GM13976 (cell line): ENCODE results near the gene ILF2.

ENCODE experiments used
- DNase-seq: peaks from one replicate; pipeline ENCODE4 v3.0.0; 2012; ENCODE audit warnings: low spot score
- CTCF ChIP-seq: IDR thresholded peaks from 2 replicates; pipeline ENCODE4 v1.5.1; 2012; ENCODE audit warnings: borderline replicate concordance, mild to moderate bottlenecking; ENCODE audit not compliant: insufficient read depth; ENCODE audit errors: extremely low read depth, missing control alignments, control extremely low read depth
- in situ Hi-C: fragments of 300-500 bp; cut with MboI; formaldehyde crosslinking; loops from one replicate; pipeline ENCODE4 v1.12.0; 2022; ENCODE audit warnings: low sequenced_read_pairs, mixed read lengths, inconsistent platforms; ENCODE audit not compliant: unreplicated experiment

The ILF2 gene

DNA sequence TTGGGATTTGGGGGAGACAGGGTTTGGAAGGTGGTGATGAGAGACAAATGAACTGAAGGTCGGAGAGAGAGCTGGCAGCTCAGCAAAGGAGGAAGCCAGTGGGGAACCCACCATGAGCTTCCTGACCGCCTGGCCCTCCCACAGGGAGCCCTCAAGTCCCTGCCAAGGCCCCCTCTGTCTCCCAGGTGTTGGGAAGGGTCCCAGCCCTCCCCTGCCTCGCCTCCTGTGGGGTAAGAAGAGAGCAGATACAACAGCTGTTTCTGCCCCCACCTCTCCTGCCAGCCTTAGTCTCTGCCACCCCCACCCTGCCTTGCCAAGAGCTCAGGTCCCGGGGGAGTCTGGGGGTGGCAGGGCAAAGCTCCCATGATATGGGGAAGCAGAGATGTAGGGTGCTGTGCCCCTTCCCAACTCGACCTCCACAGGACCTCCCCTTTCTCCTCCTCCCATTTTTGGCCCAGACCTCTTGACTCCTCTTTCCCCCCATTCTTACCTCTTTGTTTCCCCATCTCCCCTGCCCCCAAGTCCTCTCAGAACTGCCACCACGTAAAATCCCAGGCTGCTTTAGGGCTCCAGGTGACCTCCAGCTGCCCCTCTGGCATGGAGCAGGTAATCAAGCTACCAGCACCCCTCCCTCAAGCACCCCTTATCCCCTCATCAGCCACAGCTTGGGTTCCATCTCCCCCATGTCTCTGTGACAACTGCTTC is 42.0 kb downstream of the ILF2 start:
- in situ Hi-C loops = no loop called here
- no peak for DNase-seq
- TF ChIP-seq CTCF = no peak

- no peak for TF ChIP-seq CTCF
- in situ Hi-C loops = no loop called here
- DNase-seq = no peak
Measured at GRCh38 chr1:153627715-153628626, 42.8 kb downstream of the ILF2 start, which contains the start of gene S100A1. S100A1 (plus strand) TSS chr1:153628434; CDS start chr1:153630522, 2,088 bp downstream.

GRCh38 chr1:153626904-153627714 is 43.7 kb downstream of the ILF2 start, which contains the start of gene S100A13:
S100A13 (minus strand) TSS chr1:153627505; CDS start chr1:153626472, 1,033 bp downstream.
- in situ Hi-C loops = no loop called here
- peak; percentile 54 for TF ChIP-seq CTCF
- DNase-seq = peak; percentile 85

- no peak for TF ChIP-seq CTCF
- in situ Hi-C loops = no loop called here
- DNase-seq = no peak
Measured at GRCh38 chr1:153626477-153626903, 44.3 kb downstream of the ILF2 start.

DNA sequence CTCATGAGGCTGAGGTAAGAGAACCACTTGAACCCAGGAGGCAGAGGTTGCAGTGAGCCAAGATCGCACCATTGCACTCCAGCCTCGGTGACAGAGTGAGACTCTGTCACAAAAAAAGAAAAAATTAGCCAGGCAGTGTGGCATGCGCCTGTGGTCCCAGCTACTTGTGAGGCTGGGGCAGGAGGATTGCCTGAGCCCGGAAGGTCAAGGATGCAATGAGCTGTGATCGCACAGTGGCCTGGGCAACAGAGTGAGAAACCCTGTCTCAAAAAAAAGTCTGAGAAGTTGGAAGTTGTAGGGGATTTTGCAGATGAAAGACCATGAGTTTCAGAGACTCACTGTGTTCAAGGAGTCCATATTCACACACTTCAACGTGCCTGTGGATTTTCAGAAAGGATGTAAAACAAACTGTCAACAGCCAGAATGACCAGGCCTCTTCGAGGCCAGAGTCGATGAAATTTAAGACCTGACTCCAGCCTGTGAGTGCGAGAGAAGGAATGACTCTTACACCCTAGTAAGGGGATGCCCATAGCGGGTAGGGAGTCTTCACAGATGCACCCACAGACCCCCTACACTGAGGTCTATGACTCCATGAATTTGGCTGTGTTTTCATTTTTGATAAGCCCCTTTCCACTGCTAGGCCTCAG is 45.7 kb downstream of the ILF2 start:
- in situ Hi-C loops = no loop called here
- no peak for DNase-seq
- no peak for TF ChIP-seq CTCF
